SU-DHL-6 (cell line): ENCODE data around the gene IL33.

Experiments used
- CTCF ChIP-seq: fragments of 200-600 bp; sonication (generic); IDR thresholded peaks from one replicate; pipeline ENCODE4 v1.5.1; 2017; ENCODE audit warnings: antibody characterized with exemption, mild to moderate bottlenecking, low read length, moderate library complexity; ENCODE audit not compliant: insufficient read depth, poor library complexity, severe bottlenecking
- EZH2phosphoT487 ChIP-seq: fragments of 200-600 bp; sonication (generic), shearing (Covaris generic); conservative IDR thresholded peaks from 2 replicates; pipeline ENCODE4 v1.6.1; 2018; ENCODE audit warnings: mild to moderate bottlenecking, antibody characterized with exemption, low read length, moderate library complexity, mixed read lengths

GRCh38 chr9:6277417-6277816 is 61.8 kb downstream of the IL33 start:
- TF ChIP-seq CTCF (no peak), EZH2phosphoT487 (no peak)
